Esophagus muscularis mucosa (tissue), 3 donors: ENCODE data around the gene PIP4P1.

Source experiments
- CTCF ChIP-seq, 3 experiments: fragments of 200-600 bp in 2 of 3; fragments of 450-650 bp in 1 of 3; sonication (generic) in 2 of 3; IDR thresholded peaks; one replicate each; pipeline ENCODE4 v1.5.1; 2017 to 2019; ENCODE audit warnings: antibody characterized with exemption in 3 of 3, mild to moderate bottlenecking in 2 of 3, moderate library complexity in 1 of 3
- POLR2A ChIP-seq: fragments of 450-650 bp; IDR thresholded peaks from one replicate; pipeline ENCODE4 v1.6.1; 2017; ENCODE audit warnings: antibody characterized with exemption, moderate library complexity, mild to moderate bottlenecking, low read depth

GRCh38 chr14:20429801-20430669 lies 31.2 kb downstream of the PIP4P1 start:
- TF ChIP-seq CTCF (IDR thresholded peaks at IDR 0.05) (no peak), POLR2A (no peak)
